HG02973 (cell line): ENCODE data around the gene PCOLCE2.
"Not testable (repeated sequence)": the region's sequence is repeated elsewhere in the genome, so short reads cannot be mapped to it uniquely, and the experiment has no call there.

Source experiments
- ATAC-seq: cut with Tn5 transposase; IDR thresholded peaks from one replicate; pipeline ENCODE4 v1.9.1; 2021; ENCODE audit warnings: moderate library complexity; ENCODE audit not compliant: unreplicated experiment

The PCOLCE2 gene

GRCh38 chr3:142902356-142902755 is 13.5 kb upstream of the PCOLCE2 start:
- ATAC-seq = no peak

GRCh38 chr3:142898346-142899213 is 9.7 kb upstream of the PCOLCE2 start:
- no peak for ATAC-seq

- ATAC-seq = no peak
These were observed 8.9 kb upstream of the PCOLCE2 start for GRCh38 chr3:142897807-142898206.

- ATAC-seq = no peak
These were observed 8.1 kb upstream of the PCOLCE2 start for GRCh38 chr3:142896996-142897395.

GRCh38 chr3:142896201-142896755 is 7.4 kb upstream of the PCOLCE2 start:
- ATAC-seq = no peak

GRCh38 chr3:142894493-142894892 is 5.6 kb upstream of the PCOLCE2 start:
- ATAC-seq = no peak

GRCh38 chr3:142892714-142893113 is 3.8 kb upstream of the PCOLCE2 start:
- ATAC-seq = no peak

- no peak for ATAC-seq
These were observed 1.7 kb upstream of the PCOLCE2 start for GRCh38 chr3:142890592-142890991.

- ATAC-seq = no peak
These were observed 530 bp upstream of the PCOLCE2 start for GRCh38 chr3:142889212-142890014.

GRCh38 chr3:142888099-142888480 is 793 bp downstream of the PCOLCE2 start:
- ATAC-seq = no peak

GRCh38 chr3:142886940-142887339 is 1.9 kb downstream of the PCOLCE2 start:
- no peak for ATAC-seq

GRCh38 chr3:142886021-142886420 is 2.9 kb downstream of the PCOLCE2 start:
- ATAC-seq = no peak

GRCh38 chr3:142884531-142884930 is 4.4 kb downstream of the PCOLCE2 start:
- no peak for ATAC-seq

GRCh38 chr3:142883534-142883933 is 5.3 kb downstream of the PCOLCE2 start:
- not testable (repeated sequence) for ATAC-seq

GRCh38 chr3:142881445-142882224 is 7.2 kb downstream of the PCOLCE2 start:
- no peak for ATAC-seq

GRCh38 chr3:142878649-142879300 is 10.1 kb downstream of the PCOLCE2 start:
- no peak for ATAC-seq

GRCh38 chr3:142876417-142876816 is 12.5 kb downstream of the PCOLCE2 start:
- ATAC-seq = no peak

GRCh38 chr3:142875583-142876207 is 13.2 kb downstream of the PCOLCE2 start:
- ATAC-seq = no peak

GRCh38 chr3:142875099-142875498 is 13.8 kb downstream of the PCOLCE2 start:
- no peak for ATAC-seq

- not testable (repeated sequence) for ATAC-seq
These were observed 20.5 kb downstream of the PCOLCE2 start for GRCh38 chr3:142868382-142868781.
